Articular chondrocyte of knee joint (primary cell): Measurements from ENCODE around the gene GFPT2. TPM values are rescaled to one million over a fixed set of nuclear protein-coding genes. Genes with fewer than 3 reads are reported as not detected.

Experiments
- total RNA-seq: library from RNA; depleted of rRNA; stranded (reverse); fragments of >200 nt; gene quantifications from 2 replicates; pipeline ENCODE4 v1.2.3, GENCODE V29; 2012

The GFPT2 gene
- total RNA-seq: 59.0 and 66.6 TPM in 2 replicates

GRCh38 chr5:180353048-180353979, at the start of gene GFPT2:
Gene GFPT2, minus strand, starts transcription at chr5:180353336. Its CDS starts 119 bp downstream, at chr5:180353217.

GRCh38 chr5:180291943-180292831, 60.9 kb downstream of the GFPT2 start, which contains the start of gene MAPK9:
Gene MAPK9, minus strand, starts transcription at chr5:180292083. Its CDS starts 11,522 bp downstream, at chr5:180280561.

Other genes with a start within 250 kb of the GFPT2 start
- gene RASGEF1C, start 144.1 kb downstream of the GFPT2 start, total RNA-seq: not detected in 2 replicates
- 34.9 and 36.9 TPM in 2 replicates for gene MAPK9, start 61.3 kb downstream of the GFPT2 start, total RNA-seq
- 9.6 and 10.5 TPM in 2 replicates for gene CNOT6, start 141.0 kb upstream of the GFPT2 start, total RNA-seq
- gene SCGB3A1, start 238.2 kb upstream of the GFPT2 start, total RNA-seq: not detected in 2 replicates